Natural killer cell treated with Interleukin-12 subunit alpha and Interleukin-12 subunit beta and Interleukin-15 and Interleukin-18, amount 100 ng/mL, for 72 hours (primary cell): ENCODE results near the gene HCAR1. TPM values are rescaled to one million over a fixed set of nuclear protein-coding genes. Genes with fewer than 3 reads are reported as not detected.
A peak's percentile ranks its signal among the peaks of the same experiment; 100 is the strongest.
"Not testable (repeated sequence)": the region's sequence is repeated elsewhere in the genome, so short reads cannot be mapped to it uniquely, and the experiment has no call there.

Experiments used
- ATAC-seq, 2 donors: fragments of 150-1000 bp; cut with Tn5 transposase in 1 of 2; sonication (Bioruptor Pico), chemical (Tn5 transposase) in 1 of 2; 2 replicates each; pipeline ENCODE4 v1.10.0; 2021
- DNase-seq: peaks from one replicate; pipeline ENCODE4 v3.0.0; 2022; ENCODE audit warnings: low spot score
- H3K27ac Mint-ChIP-seq, 2 donors: 1 replicate in 1 of 2; 2 replicates in 1 of 2; pipeline ENCODE4 v1.8.0; 2022; ENCODE audit warnings: mixed read lengths in 2 of 2, mild to moderate bottlenecking in 1 of 2, moderate library complexity in 1 of 2
- H3K27me3 Mint-ChIP-seq, 2 donors: 1 replicate in 1 of 2; 2 replicates in 1 of 2; pipeline ENCODE4 v1.8.0; 2022; ENCODE audit warnings: mixed read lengths in 2 of 2
- H3K36me3 Mint-ChIP-seq: one replicate; pipeline ENCODE4 v1.8.0; 2022; ENCODE audit warnings: mixed read lengths
- H3K4me1 Mint-ChIP-seq, 2 donors: 1 replicate in 1 of 2; 2 replicates in 1 of 2; pipeline ENCODE4 v1.8.0; 2022; ENCODE audit warnings: low read depth in 2 of 2, mixed read lengths in 2 of 2, mild to moderate bottlenecking in 1 of 2
- H3K4me3 Mint-ChIP-seq: one replicate; pipeline ENCODE4 v1.8.0; 2022; ENCODE audit warnings: mixed read lengths
- H3K9me3 Mint-ChIP-seq: 2 replicates; pipeline ENCODE4 v1.8.0; 2022; ENCODE audit warnings: mixed read lengths
- total RNA-seq, 2 donors: library from RNA; stranded (reverse); gene quantifications; one replicate each; pipeline ENCODE4 v1.2.3, GENCODE V29; 2022

The HCAR1 gene
- total RNA-seq, 2 donors from 2014 or later = not detected

DNA sequence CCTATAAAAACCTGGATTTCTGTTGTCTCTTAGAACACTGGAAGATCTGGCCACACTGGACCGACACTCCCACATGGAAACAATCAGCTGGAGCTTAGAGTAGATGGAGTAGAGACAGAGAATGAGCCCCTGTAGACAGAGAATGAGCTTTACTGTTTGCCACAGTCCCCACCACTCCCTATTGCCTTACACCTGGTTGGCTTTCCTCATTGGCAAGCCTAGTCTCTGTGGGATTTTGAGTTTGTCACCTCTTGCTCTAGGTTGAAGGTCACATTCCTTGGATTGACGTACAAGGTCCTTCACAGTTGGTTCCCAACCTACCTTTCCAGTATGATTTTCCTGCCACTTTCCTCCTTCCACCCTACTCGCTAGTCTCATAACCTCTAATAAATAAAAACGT is 2.0 kb upstream of the HCAR1 start:
- H3K27me3 Mint-ChIP-seq = peaks cover 0 to 16% of the 10 kb centered on the region in 2 donors
- no peaks in the 10 kb centered on the region for H3K36me3 Mint-ChIP-seq
- peak overlapping the region; percentile 14 to 22 for H3K27ac Mint-ChIP-seq
- DNase-seq (no peak), ATAC-seq (no peak)
- H3K4me1 Mint-ChIP-seq = peaks cover 0 to 4% of the 10 kb centered on the region in 2 donors
- no peak overlapping the region for H3K4me3 Mint-ChIP-seq
- H3K9me3 Mint-ChIP-seq = no peaks in the 10 kb centered on the region

DNA sequence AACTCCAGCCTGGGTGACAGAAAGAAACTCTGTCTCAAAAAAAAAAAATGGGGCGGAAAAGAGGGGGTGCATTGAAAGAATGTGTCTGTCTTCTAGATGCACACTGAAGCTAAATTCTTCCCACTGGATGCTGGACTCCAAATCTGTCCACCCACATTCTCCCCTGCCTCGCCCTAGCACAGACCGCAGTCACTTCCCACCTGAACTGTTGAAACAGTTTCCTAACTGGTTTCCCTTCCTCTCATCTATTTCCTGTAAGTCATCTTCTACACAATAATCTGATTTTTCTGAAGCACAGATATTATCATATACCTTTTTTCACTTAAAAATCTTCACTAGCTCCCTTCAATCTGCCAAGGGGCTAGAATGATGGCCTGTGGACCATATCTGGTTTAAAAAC is 1.5 kb upstream of the HCAR1 start:
- H3K4me1 Mint-ChIP-seq = peaks cover 0 to 4% of the 10 kb centered on the region in 2 donors
- no peak overlapping the region for H3K4me3 Mint-ChIP-seq
- peak overlapping the region; percentile 14 to 22 for H3K27ac Mint-ChIP-seq
- H3K36me3 Mint-ChIP-seq = no peaks in the 10 kb centered on the region
- ATAC-seq (no peak), DNase-seq (no peak)
- H3K27me3 Mint-ChIP-seq = peaks cover 0 to 16% of the 10 kb centered on the region in 2 donors
- H3K9me3 Mint-ChIP-seq = no peaks in the 10 kb centered on the region

DNA sequence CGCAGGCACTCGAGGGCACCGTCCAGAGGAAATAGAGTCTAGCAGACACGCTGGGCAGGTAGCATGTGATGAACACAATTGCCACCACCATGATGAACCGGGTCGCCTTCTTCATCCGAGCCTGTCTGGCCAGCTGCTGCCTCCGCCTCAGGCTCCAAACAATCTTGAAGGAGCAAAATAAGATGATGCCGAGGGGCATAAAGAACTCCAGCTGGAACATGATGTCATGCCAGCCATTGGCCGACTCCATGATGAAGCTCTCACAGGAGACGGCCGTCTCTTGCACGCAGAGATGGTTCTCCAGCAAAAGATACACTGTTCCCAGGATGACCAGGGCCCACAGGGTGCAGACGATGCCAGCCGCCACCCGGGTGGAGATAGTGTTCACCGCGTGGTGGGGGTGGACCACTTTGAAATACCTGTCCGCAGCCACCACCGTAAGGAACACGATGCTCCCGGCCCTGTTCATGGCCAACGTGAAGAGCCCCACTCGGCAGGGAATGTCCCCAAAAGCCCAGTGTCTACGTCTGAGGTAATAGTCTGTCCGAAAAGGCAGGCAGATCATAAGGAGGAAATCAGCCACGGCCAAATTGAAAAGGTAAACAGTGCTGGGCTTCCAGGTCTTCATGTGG is 945 bp downstream of the HCAR1 start:
- H3K4me3 Mint-ChIP-seq = no peak overlapping the region
- DNase-seq (no peak), ATAC-seq (no peak)
- peaks cover 0 to 16% of the 10 kb centered on the region in 2 donors for H3K27me3 Mint-ChIP-seq
- peaks cover 4 to 7% of the 10 kb centered on the region in 2 donors for H3K4me1 Mint-ChIP-seq
- no peaks in the 10 kb centered on the region for H3K9me3 Mint-ChIP-seq
- H3K27ac Mint-ChIP-seq = no peak overlapping the region
- H3K36me3 Mint-ChIP-seq = no peaks in the 10 kb centered on the region

DNA sequence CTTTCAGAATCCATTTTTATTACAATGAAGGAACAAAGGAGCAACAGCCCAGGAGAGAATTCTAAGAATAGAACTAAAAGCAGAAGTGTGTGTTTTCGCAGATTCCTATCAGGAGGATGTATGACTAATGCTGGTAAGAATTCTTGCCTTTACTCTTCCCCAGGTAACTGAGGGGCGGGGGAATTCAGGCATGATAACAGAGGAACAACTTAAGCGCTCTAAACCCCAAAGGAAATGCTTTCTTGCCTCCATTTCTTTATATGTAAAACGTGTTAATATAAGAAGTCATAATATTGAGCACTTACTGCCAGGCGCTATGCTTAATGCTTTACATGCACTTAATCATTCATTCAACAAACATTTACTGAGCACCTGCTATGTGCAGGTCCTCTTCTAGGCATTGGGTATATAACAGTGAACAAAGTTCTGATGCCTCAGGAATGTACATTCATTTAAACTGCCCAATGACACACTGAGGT is 4.5 kb downstream of the HCAR1 start:
- Mint-ChIP-seq H3K9me3 (no peaks in the 10 kb centered on the region), H3K27ac (peak overlapping the region in 1 of 2 donors; percentile 15), H3K27me3 (peaks cover 6 to 12% of the 10 kb centered on the region in 2 donors), H3K4me1 (peaks cover 0 to 14% of the 10 kb centered on the region in 2 donors), H3K36me3 (no peaks in the 10 kb centered on the region), H3K4me3 (no peak overlapping the region)
- ATAC-seq = no peak
- DNase-seq = no peak

DNA sequence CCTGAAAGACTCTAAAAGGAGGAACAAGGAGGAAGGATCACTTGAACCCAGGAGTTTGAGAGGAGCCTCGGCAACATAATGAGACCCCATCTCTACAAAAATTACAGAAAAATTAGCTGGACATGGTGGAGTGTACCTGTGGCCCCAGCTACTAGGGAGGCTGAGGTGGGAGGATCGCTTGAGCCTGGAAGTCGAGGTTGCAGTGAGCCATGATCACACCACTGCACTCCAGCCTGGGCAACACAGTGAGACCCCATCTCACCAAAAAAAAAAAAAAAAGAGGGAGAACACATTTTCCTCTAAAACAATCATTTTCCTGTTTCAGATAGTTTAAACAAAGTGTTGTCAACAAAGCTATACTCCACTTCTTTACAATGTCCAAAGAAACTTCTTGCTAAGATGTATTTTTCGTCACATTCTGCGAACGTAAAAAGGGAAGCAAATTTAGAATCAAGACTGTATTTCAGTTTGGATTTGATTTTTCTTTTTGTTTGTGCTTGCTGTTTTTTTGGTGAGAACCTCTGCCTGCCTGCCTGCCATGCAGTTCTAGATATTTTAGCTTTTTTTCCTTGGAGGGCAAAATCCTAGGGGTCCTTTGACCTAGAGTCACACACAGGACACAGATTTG is 5.1 kb downstream of the HCAR1 start:
- H3K4me1 Mint-ChIP-seq = peaks cover 0 to 17% of the 10 kb centered on the region in 2 donors
- peaks cover 6 to 12% of the 10 kb centered on the region in 2 donors for H3K27me3 Mint-ChIP-seq
- H3K36me3 Mint-ChIP-seq = no peaks in the 10 kb centered on the region
- ATAC-seq = no peak
- peak overlapping the region in 1 of 2 donors; percentile 15 for H3K27ac Mint-ChIP-seq
- DNase-seq = no peak
- H3K4me3 Mint-ChIP-seq = no peak overlapping the region
- no peaks in the 10 kb centered on the region for H3K9me3 Mint-ChIP-seq

DNA sequence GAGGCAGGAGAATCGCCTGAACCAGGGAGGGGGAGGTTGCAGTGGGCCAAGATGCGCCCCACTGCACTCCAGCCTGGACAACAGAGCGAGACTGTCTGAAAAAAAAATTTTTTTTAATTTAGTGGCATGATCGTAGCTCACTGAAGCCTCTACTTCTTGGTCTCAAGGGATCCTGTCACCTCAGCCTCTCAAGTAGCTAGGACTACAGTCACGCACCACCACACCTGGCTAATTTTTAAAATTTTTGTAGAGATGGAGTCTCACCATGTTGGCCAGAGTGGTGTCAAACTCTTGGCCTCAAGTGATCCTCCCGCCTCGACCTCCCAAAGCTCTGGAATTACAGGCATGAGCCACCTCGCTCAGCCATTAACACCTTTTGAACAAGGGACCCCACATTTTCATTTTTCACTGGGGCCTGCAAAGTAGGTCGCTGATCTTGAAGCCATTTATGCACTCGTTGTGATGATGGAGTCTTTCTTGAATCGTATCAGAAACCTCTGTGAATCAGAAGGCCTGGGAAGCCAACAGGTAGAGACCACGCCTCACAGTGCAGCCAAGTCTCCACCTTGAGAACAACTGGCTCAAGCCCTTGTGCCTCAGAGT is 5.9 kb downstream of the HCAR1 start:
- Mint-ChIP-seq H3K27ac (no peak overlapping the region), H3K4me3 (no peak overlapping the region), H3K36me3 (no peaks in the 10 kb centered on the region), H3K27me3 (peaks cover 6 to 9% of the 10 kb centered on the region in 2 donors), H3K4me1 (peaks cover 0 to 17% of the 10 kb centered on the region in 2 donors), H3K9me3 (no peaks in the 10 kb centered on the region)
- no peak for DNase-seq
- no peak for ATAC-seq

DNA sequence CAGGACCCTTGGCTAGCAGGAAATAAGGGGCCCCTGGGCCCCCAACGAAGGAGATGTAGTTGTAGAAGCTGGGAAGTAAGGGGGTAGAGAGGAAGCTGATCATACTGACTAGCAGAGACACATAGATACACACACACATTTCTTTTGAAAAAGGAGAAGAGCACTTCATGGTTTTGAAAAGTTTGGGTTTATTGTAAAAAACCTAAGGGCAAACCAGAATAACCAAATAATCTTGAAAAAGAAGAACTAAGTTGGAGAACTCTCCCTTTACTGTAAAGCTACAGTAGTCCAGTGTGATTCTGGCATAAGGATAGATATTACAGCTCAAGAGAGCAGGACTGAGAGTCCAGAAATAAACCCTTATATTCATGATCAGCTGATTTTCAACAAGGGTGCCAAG is 8.3 kb downstream of the HCAR1 start:
- ATAC-seq = no peak
- DNase-seq = no peak
- H3K27ac Mint-ChIP-seq = no peak overlapping the region
- peaks cover 0 to 17% of the 10 kb centered on the region in 2 donors for H3K4me1 Mint-ChIP-seq
- no peaks in the 10 kb centered on the region for H3K36me3 Mint-ChIP-seq
- H3K27me3 Mint-ChIP-seq = peaks cover 4 to 6% of the 10 kb centered on the region in 2 donors
- H3K4me3 Mint-ChIP-seq = no peak overlapping the region
- H3K9me3 Mint-ChIP-seq = no peaks in the 10 kb centered on the region

DNA sequence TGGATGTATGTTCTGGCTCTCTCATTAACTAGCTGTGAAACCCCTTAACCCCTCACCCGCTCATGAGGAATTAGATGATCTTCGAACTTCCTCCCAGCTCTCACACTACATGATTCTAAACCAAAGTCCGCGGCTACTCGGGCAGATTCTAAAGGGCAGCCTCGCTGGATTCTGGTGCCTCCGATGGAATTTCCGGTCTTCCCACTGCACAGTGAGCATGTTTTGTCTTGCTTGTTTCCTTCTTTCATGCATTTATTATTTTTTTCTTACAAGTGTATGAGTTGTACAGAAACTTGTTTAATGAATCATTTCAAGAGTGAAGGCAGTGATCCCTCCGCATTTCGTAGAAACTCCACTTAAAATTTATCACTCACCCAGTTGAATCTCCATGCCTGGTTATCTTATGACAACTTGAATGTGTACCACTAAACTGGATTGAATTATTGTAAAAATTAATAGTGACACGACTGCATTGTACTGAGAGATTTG is 9.5 kb downstream of the HCAR1 start:
- H3K27ac Mint-ChIP-seq = no peak overlapping the region
- peak overlapping the region; percentile 51 for H3K4me3 Mint-ChIP-seq
- DNase-seq = no peak
- peaks cover 4 to 6% of the 10 kb centered on the region in 2 donors for H3K27me3 Mint-ChIP-seq
- ATAC-seq = peak in 1 of 2 donors; percentile 15
- H3K4me1 Mint-ChIP-seq = peaks cover 0 to 15% of the 10 kb centered on the region in 2 donors
- H3K9me3 Mint-ChIP-seq = no peaks in the 10 kb centered on the region
- no peaks in the 10 kb centered on the region for H3K36me3 Mint-ChIP-seq

DNA sequence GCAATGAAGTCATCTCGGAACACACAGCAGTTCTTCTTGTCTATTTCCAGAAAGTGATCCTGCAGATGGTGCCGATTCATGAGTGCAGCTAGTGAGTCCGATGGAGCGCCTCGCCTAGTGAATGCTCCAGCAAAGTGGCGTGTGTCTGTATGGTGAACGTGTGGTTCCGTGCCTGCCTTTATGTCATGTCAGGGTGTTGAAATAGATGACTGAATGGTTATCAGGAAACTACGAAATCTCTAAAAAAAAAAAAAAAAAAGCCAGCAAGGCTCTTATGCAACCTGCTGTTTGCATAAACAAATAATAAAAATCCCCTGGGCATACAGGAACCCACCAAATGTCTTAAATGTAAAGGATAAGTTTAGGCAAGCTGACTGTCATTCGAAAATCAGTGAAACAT is 14.0 kb downstream of the HCAR1 start, which contains the start of gene HCAR3:
Gene HCAR3, minus strand, starts transcription at position 154 of the 400 bp plus-strand sequence. Its CDS starts 74 bp downstream, at position 80.
- H3K4me1 Mint-ChIP-seq, H3K27ac Mint-ChIP-seq, ATAC-seq, H3K27me3 Mint-ChIP-seq, H3K9me3 Mint-ChIP-seq, DNase-seq, H3K4me3 Mint-ChIP-seq, H3K36me3 Mint-ChIP-seq: not testable (repeated sequence)

DNA sequence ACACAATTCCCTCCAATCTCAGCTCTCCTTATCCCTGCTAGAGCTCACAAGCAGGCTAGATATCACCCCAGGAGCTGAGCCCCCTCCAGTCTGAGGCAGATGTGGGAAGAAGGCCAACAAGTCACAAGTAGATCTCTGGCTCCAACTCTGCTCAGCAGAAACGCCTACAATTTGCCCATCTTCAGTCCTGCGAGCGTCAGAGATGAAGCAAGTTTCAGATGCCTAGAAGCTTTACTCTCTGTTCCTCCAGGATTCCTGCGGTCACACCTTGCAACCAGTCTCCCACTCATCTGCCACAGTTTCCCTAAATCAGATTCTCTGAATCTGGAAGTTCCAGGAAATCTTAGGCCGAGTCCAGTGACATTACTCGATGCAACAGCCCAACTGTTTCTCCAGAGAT is 15.4 kb downstream of the HCAR1 start:
- not testable (repeated sequence) for DNase-seq, ATAC-seq, H3K4me3 Mint-ChIP-seq, H3K36me3 Mint-ChIP-seq, H3K27ac Mint-ChIP-seq, H3K4me1 Mint-ChIP-seq, H3K9me3 Mint-ChIP-seq, H3K27me3 Mint-ChIP-seq

DNA sequence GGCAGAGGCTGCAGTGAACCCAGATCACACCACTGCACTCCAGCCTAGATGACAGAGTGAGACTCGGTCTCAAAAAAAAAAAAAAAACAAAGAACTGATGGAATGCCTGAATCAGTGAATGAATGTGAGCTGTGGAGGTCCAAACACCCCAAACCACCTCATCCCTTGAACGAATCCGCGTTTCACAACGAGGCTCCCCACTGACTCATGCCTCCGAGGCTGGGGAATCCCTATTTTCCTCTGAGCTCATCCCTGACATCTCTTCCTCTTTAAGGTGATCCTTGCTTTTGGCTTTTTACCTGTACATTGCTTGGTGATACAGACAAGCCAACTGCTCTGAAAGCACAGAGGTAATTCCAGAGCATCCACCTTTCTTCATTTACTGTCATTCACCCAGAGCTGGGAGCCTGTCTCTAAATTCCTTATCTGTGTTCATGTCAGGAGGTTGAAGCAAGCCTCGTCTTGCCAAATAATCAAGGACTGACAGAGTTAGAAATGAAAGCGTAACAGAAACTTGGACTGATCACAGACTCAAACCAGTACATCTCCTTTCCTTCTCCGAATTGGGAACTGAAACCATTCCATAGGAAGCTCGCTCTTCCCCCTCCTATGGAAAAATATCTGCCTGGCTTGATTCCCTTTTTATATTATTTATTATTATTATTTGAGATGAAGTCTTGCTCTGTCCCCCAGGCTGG is 17.0 kb downstream of the HCAR1 start:
- H3K36me3 Mint-ChIP-seq, ATAC-seq, H3K4me3 Mint-ChIP-seq, H3K9me3 Mint-ChIP-seq, H3K4me1 Mint-ChIP-seq, H3K27ac Mint-ChIP-seq, H3K27me3 Mint-ChIP-seq, DNase-seq: not testable (repeated sequence)

DNA sequence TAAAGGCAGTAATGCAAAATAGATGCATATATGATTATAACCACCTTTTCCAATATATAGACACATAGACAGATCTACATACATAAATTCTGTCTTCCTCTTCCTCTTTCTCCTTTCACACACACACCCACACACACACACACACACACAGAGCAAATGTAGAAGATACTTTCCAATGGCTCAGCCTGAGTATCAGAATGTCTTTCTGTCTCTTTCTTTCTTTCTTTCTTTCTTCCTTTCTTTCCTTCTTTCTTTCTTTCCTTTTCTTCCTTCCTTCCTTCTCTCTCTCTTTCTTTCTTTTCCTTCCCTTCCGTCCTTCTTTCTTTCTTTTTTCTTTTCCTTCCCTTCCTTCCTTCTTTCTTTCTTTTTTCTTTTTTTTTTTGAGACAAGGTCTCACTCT is 19.4 kb downstream of the HCAR1 start:
- not testable (repeated sequence) for DNase-seq, H3K9me3 Mint-ChIP-seq, H3K27me3 Mint-ChIP-seq, ATAC-seq, H3K4me1 Mint-ChIP-seq, H3K27ac Mint-ChIP-seq, H3K36me3 Mint-ChIP-seq, H3K4me3 Mint-ChIP-seq

DNA sequence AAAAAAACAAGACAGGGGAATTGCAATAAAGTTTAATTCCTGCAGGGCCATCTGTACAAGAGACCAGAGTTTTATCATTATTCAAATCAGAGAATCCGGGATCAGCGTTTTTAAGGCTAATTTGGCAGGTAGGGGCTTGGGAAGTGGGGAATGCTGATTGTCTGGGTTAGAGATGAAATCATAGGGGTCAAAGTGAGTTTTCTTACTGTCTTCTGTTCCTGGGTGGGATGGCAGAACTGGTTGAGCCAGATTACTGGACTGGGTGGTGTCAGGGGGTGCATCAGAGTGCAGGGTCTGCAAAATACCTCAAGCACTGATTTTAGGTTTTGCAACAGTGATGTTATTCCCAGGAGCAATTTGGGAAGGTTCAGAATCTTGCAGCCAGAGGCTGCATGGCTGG is 20.3 kb downstream of the HCAR1 start:
- not testable (repeated sequence) for H3K27me3 Mint-ChIP-seq, H3K4me1 Mint-ChIP-seq, H3K36me3 Mint-ChIP-seq, ATAC-seq, H3K27ac Mint-ChIP-seq, H3K9me3 Mint-ChIP-seq, DNase-seq, H3K4me3 Mint-ChIP-seq
